Measurements from ENCODE around the gene GSTM4.
A peak's percentile ranks its signal among the peaks of the same experiment; 100 is the strongest.

Gene GSTM4

GRCh38 chr1:109655615-109656519 is at the start of gene GSTM4:
Gene GSTM4 (plus strand): TSS chr1:109656099. CDS start chr1:109656390, 291 bp downstream.
- peak in 2 of 3 donors; percentile 8 to 54 for DNase-seq (ENCODE audit: low read depth in 3 of 3, low spot score in 1 of 3)

GRCh38 chr1:109609881-109610280 is 46.0 kb upstream of the GSTM4 start:
- DNase-seq (ENCODE audit: low read depth in 3 of 3, low spot score in 1 of 3): no peak

- no peak for DNase-seq (ENCODE audit: low read depth in 3 of 3, low spot score in 1 of 3)
Observed at GRCh38 chr1:109610609-109611307, 45.1 kb upstream of the GSTM4 start.

GRCh38 chr1:109611308-109611990 is 44.5 kb upstream of the GSTM4 start:
- DNase-seq (ENCODE audit: low read depth in 3 of 3, low spot score in 1 of 3): no peak

GRCh38 chr1:109613361-109614147 is 42.3 kb upstream of the GSTM4 start:
- DNase-seq (ENCODE audit: low read depth in 3 of 3, low spot score in 1 of 3): no peak

- DNase-seq (ENCODE audit: low read depth in 3 of 3, low spot score in 1 of 3): no peak
Observed at GRCh38 chr1:109615879-109616278, 40.0 kb upstream of the GSTM4 start.

- DNase-seq (ENCODE audit: low read depth in 3 of 3, low spot score in 1 of 3): no peak
Observed at GRCh38 chr1:109616391-109616790, 39.5 kb upstream of the GSTM4 start.

- no peak for DNase-seq (ENCODE audit: low read depth in 3 of 3, low spot score in 1 of 3)
Observed at GRCh38 chr1:109617291-109617801, 38.6 kb upstream of the GSTM4 start.

GRCh38 chr1:109618661-109619575 is 37.0 kb upstream of the GSTM4 start:
- no peak for DNase-seq (ENCODE audit: low read depth in 3 of 3, low spot score in 1 of 3)

- peak in 2 of 3 donors; percentile 38 to 65 for DNase-seq (ENCODE audit: low read depth in 3 of 3, low spot score in 1 of 3)
Observed at GRCh38 chr1:109619576-109620400, 36.1 kb upstream of the GSTM4 start, which contains the start of the genes AMPD2 and GNAT2. Gene AMPD2 (plus strand): TSS chr1:109619837. CDS start chr1:109621176, 1,339 bp downstream. Gene GNAT2 (minus strand): TSS chr1:109619616. CDS start chr1:109612870, 6,746 bp downstream.

- no peak for DNase-seq (ENCODE audit: low read depth in 3 of 3, low spot score in 1 of 3)
Observed at GRCh38 chr1:109620401-109620791, 35.5 kb upstream of the GSTM4 start.

GRCh38 chr1:109620841-109621286 is 35.0 kb upstream of the GSTM4 start:
- peak; percentile 86 to 94 (median 88) for DNase-seq (ENCODE audit: low read depth in 3 of 3, low spot score in 1 of 3)

- no peak for DNase-seq (ENCODE audit: low read depth in 3 of 3, low spot score in 1 of 3)
Observed at GRCh38 chr1:109621379-109622136, 34.3 kb upstream of the GSTM4 start.

GRCh38 chr1:109622137-109622892 is 33.6 kb upstream of the GSTM4 start:
- DNase-seq (ENCODE audit: low read depth in 3 of 3, low spot score in 1 of 3): no peak

- DNase-seq (ENCODE audit: low read depth in 3 of 3, low spot score in 1 of 3): no peak
Observed at GRCh38 chr1:109622895-109623294, 33.0 kb upstream of the GSTM4 start.

GRCh38 chr1:109623601-109624161 is 32.2 kb upstream of the GSTM4 start:
- no peak for DNase-seq (ENCODE audit: low read depth in 3 of 3, low spot score in 1 of 3)

All from stimulated activated CD4-positive, alpha-beta T cell treated with anti-CD3 and anti-CD28 coated beads, TNF-alpha, amount 100 ng/mL, for 1 hour (primary cell).